HCT116 (cell line): ENCODE results near the gene HLA-DOA. TPM values are rescaled to one million over a fixed set of nuclear protein-coding genes. Genes with fewer than 3 reads are reported as not detected.

Experiments used
- ATAC-seq: fragments of 200-7000 bp; cut with Tn5 transposase; 2 replicates; pipeline ENCODE4 v1.9.1; 2020; ENCODE audit warnings: mild to moderate bottlenecking, moderate library complexity
- BruUV-seq: library from RNA; stranded (reverse); fragments of 400-500 nt; replicated peaks from 2 replicates; lab custom pipeline; 2021; lab: Mats Ljungman, UMichigan
- CTCF ChIA-PET: fragments of 300-600 bp; sonication (Branson Sonifier 250); formaldehyde crosslinking; loops from one replicate; lab custom pipeline; 2021; ENCODE audit warnings: antibody characterized with exemption; lab: Charles Lee
- POLR2A ChIA-PET: fragments of 300-600, 350-600 bp; sonication (Branson Sonifier 250); formaldehyde crosslinking; loops from one replicate; lab custom pipeline; 2021; ENCODE audit warnings: antibody characterized with exemption; lab: Charles Lee
- RAD21 ChIA-PET, 2 experiments: fragments of 300-600 bp; sonication (Branson Sonifier 250); formaldehyde crosslinking; loops; one replicate each; lab custom pipeline; 2023; ENCODE audit warnings: low total read pairs in 2 of 2; ENCODE audit not compliant: uncharacterized antibody in 2 of 2, unreplicated experiment in 2 of 2, low non-redundant PET in 1 of 2; lab: Charles Lee
- DNase-seq: peaks from one replicate; pipeline ENCODE4 v3.0.0-alpha.2; 2010; ENCODE audit warnings: low read depth, low spot score
- H2AFZ ChIP-seq: fragments of 200-600 bp; shearing (Covaris generic), sonication (generic); 2 replicates; pipeline ENCODE4 v1.6.1; 2017; ENCODE audit warnings: low read depth, mixed run types, mixed read lengths, antibody characterized with exemption, low read length; ENCODE audit not compliant: poor library complexity, severe bottlenecking
- H3K27ac ChIP-seq: 2 replicates; pipeline ENCODE4 v1.5.1; 2012; ENCODE audit warnings: low read depth, low read length
- H3K27me3 ChIP-seq: fragments of 200-600 bp; sonication (generic); 2 replicates; pipeline ENCODE4 v1.6.1; 2016; ENCODE audit warnings: mixed run types, low read length, mixed read lengths; ENCODE audit not compliant: insufficient read depth
- H3K36me3 ChIP-seq, 2 experiments: fragments of 200-500 bp in 1 of 2; fragments of 200-600 bp in 1 of 2; sonication (Bioruptor generic) in 1 of 2; sonication (generic) in 1 of 2; 2 replicates each; pipeline versions ENCODE4 v1.5.1 to v1.6.1; 2014 to 2016; ENCODE audit warnings: low read length in 2 of 2, inconsistent platforms in 1 of 2, mixed read lengths in 1 of 2, mixed run types in 1 of 2; ENCODE audit not compliant: insufficient read depth in 2 of 2, control insufficient read depth in 1 of 2
- H3K4me1 ChIP-seq, 2 experiments: fragments of 200-600 bp in 1 of 2; sonication (generic) in 1 of 2; 2 replicates each; pipeline versions ENCODE4 v1.5.1 to v1.6.1; 2012 to 2017; ENCODE audit warnings: low read length in 2 of 2, inconsistent platforms in 1 of 2, mild to moderate bottlenecking in 1 of 2, mixed read lengths in 1 of 2, mixed run types in 1 of 2, moderate library complexity in 1 of 2; ENCODE audit not compliant: insufficient read depth in 2 of 2, control insufficient read depth in 1 of 2
- H3K4me2 ChIP-seq: fragments of 200-600 bp; sonication (generic); 2 replicates; pipeline ENCODE4 v1.6.1; 2017; ENCODE audit warnings: mixed run types, low read length, mixed read lengths
- H3K4me3 ChIP-seq, 2 experiments: fragments of 200-600 bp in 1 of 2; sonication (generic) in 1 of 2; replicated peaks in 1 of 2; 2 replicates each; pipeline ENCODE4 v1.5.1; 2011 to 2016; ENCODE audit warnings: low read length in 2 of 2, control low read depth in 1 of 2, low read depth in 1 of 2, mild to moderate bottlenecking in 1 of 2, mixed read lengths in 1 of 2, mixed run types in 1 of 2
- H3K79me2 ChIP-seq: fragments of 200-600 bp; sonication (generic); 2 replicates; pipeline ENCODE4 v1.6.1; 2017; ENCODE audit warnings: mild to moderate bottlenecking, mixed run types, low read length, moderate library complexity, mixed read lengths; ENCODE audit not compliant: insufficient read depth
- H3K9ac ChIP-seq: fragments of 200-600 bp; sonication (generic); 2 replicates; pipeline ENCODE4 v1.6.1; 2016; ENCODE audit warnings: low read length, mixed read lengths
- H3K9me2 ChIP-seq: fragments of 200-600 bp; sonication (generic), shearing (Covaris generic); 2 replicates; pipeline ENCODE4 v1.6.1; 2017; ENCODE audit warnings: mixed run types, mild to moderate bottlenecking, moderate library complexity; ENCODE audit not compliant: insufficient read depth
- H3K9me3 ChIP-seq, 2 experiments: fragments of 200-500 bp in 1 of 2; fragments of 200-600 bp in 1 of 2; sonication (Bioruptor generic) in 1 of 2; sonication (generic) in 1 of 2; 2 replicates each; pipeline ENCODE4 v1.6.1; 2014 to 2017; ENCODE audit warnings: low read length in 2 of 2, mixed read lengths in 2 of 2, inconsistent platforms in 1 of 2, low read depth in 1 of 2, mild to moderate bottlenecking in 1 of 2, mixed run types in 1 of 2, moderate library complexity in 1 of 2; ENCODE audit not compliant: control insufficient read depth in 1 of 2, insufficient read depth in 1 of 2
- H4K20me1 ChIP-seq: fragments of 200-600 bp; sonication (generic), shearing (Covaris generic); 2 replicates; pipeline ENCODE4 v1.6.1; 2017; ENCODE audit warnings: mixed run types, mild to moderate bottlenecking, moderate library complexity; ENCODE audit not compliant: insufficient read depth
- CBX3 ChIP-seq: IDR thresholded peaks from 2 replicates; pipeline ENCODE4 v1.6.1; 2012; ENCODE audit warnings: low read depth
- CEBPB ChIP-seq: IDR thresholded peaks from 2 replicates; pipeline ENCODE4 v1.6.1; 2012; ENCODE audit warnings: low read depth
- CTCF ChIP-seq, 3 experiments: fragments of 200-600 bp in 1 of 3; sonication (generic) in 1 of 3; IDR thresholded peaks in 2 of 3; conservative IDR thresholded peaks in 1 of 3; 2 replicates each; pipeline ENCODE4 v1.5.1; 2012 to 2017; ENCODE audit warnings: low read depth in 2 of 3, low read length in 2 of 3, antibody characterized with exemption in 1 of 3, borderline replicate concordance in 1 of 3, control low read depth in 1 of 3, mild to moderate bottlenecking in 1 of 3, mixed read lengths in 1 of 3, mixed run types in 1 of 3, moderate library complexity in 1 of 3; ENCODE audit not compliant: insufficient read depth in 1 of 3
- ELF1 ChIP-seq: IDR thresholded peaks from 2 replicates; pipeline ENCODE4 v1.6.1; 2012; ENCODE audit warnings: low read depth, borderline replicate concordance
- EZH2 ChIP-seq: fragments of 200-600 bp; sonication (generic); IDR thresholded peaks from 2 replicates; pipeline ENCODE4 v1.6.1; 2017; ENCODE audit warnings: antibody characterized with exemption, mixed run types
- MAX ChIP-seq: IDR thresholded peaks from 2 replicates; pipeline ENCODE4 v1.6.1; 2012
- POLR2AphosphoS5 ChIP-seq: IDR thresholded peaks from 2 replicates; pipeline ENCODE4 v1.6.1; 2011; ENCODE audit warnings: mild to moderate bottlenecking, low read depth, low read length, moderate library complexity
- RAD21 ChIP-seq: IDR thresholded peaks from 2 replicates; pipeline ENCODE4 v1.6.1; 2012; ENCODE audit warnings: low read depth, mild to moderate bottlenecking
- intact Hi-C: fragments of 100-400 bp; cut with micrococcal nuclease; formaldehyde crosslinking; loops from 2 replicates; pipeline ENCODE4 v1.10.0; 2022
- total RNA-seq: library from RNA; stranded (reverse); gene quantifications from one replicate; pipeline ENCODE4 v1.2.1, GENCODE V29; 2021; ENCODE audit not compliant: unreplicated experiment

The HLA-DOA gene
- total RNA-seq, 1 experiment from 2014 or later: 0.39 TPM

- no peak for TF ChIP-seq EZH2
- intact Hi-C loops: no loop called here
- Histone ChIP-seq H4K20me1 (no peaks in the 10 kb centered on the region), H3K4me3 (no peak overlapping the region), H3K79me2 (no peaks in the 10 kb centered on the region), H3K9me3 (no peaks in the 10 kb centered on the region), H3K27me3 (no peaks in the 10 kb centered on the region), H2AFZ (no peak overlapping the region), H3K4me2 (no peak overlapping the region), H3K4me1 (no peaks in the 10 kb centered on the region), H3K36me3 (no peaks in the 10 kb centered on the region), H3K9me2 (no peaks in the 10 kb centered on the region), H3K27ac (no peak overlapping the region), H3K9ac (no peak overlapping the region)
- BruUV-seq: no TSS peak
- DNase-seq (no peak), ATAC-seq (no peak)
- ChIA-PET POLR2A (no interaction called here), CTCF (interaction anchor here (1.0 to 1.8 kb wide), 4 partner anchors 12 to 48 kb away, joined by 3 to 4 read pairs (median 4); partner anchors contain the start of gene HLA-DPB1), RAD21 (interaction anchor here in 1 of 2 experiments (1.3 kb wide), 1 partner anchor 50 kb away, joined by 4 read pairs; no protein-coding TSS in a partner anchor)
Observed at GRCh38 chr6:33050014-33050810, 40.8 kb upstream of the HLA-DOA start.

GRCh38 chr6:33049323-33050013 is 40.1 kb upstream of the HLA-DOA start:
- no peak overlapping the region for H2AFZ ChIP-seq
- POLR2A ChIA-PET: no interaction called here

More at GRCh38 chr6:33049323-33050013, 40.1 kb upstream of the HLA-DOA start:
- intact Hi-C loops: no loop called here
- CTCF ChIA-PET: interaction anchor here (1.0 to 1.8 kb wide), 4 partner anchors 12 to 48 kb away, joined by 3 to 4 read pairs (median 4); partner anchors contain the start of gene HLA-DPB1
- H3K9me2 ChIP-seq: no peaks in the 10 kb centered on the region
- no peak for DNase-seq
- H3K9me3 ChIP-seq: no peaks in the 10 kb centered on the region
- RAD21 ChIA-PET: interaction anchor here in 1 of 2 experiments (1.3 kb wide), 1 partner anchor 49 kb away, joined by 4 read pairs; no protein-coding TSS in a partner anchor
- H3K79me2 ChIP-seq: no peaks in the 10 kb centered on the region
- H3K4me1 ChIP-seq: no peaks in the 10 kb centered on the region
- no peak for TF ChIP-seq ELF1
- no peak for TF ChIP-seq CBX3
- no peak for TF ChIP-seq RAD21
- peak in 2 of 3 experiments; percentile 57 to 63; a peak in 4 of 6 replicates for TF ChIP-seq CTCF (IDR thresholded peaks at IDR 0.05 in 2 of 3, conservative IDR thresholded peaks at IDR 0.05 in 1 of 3; ENCODE audit: borderline replicate concordance in 1 of 3, insufficient read depth in 1 of 3, low read depth in 2 of 3, low read length in 2 of 3)
- no peak for TF ChIP-seq CEBPB
- TF ChIP-seq POLR2AphosphoS5: no peak
- no peak for TF ChIP-seq MAX
- TF ChIP-seq, all 23 proteins: peak for 1
- no peak overlapping the region for H3K27ac ChIP-seq
- no peaks in the 10 kb centered on the region for H3K27me3 ChIP-seq
- ATAC-seq: peak; percentile 73
- no peak overlapping the region for H3K4me3 ChIP-seq
- H3K4me2 ChIP-seq: no peak overlapping the region
- no peaks in the 10 kb centered on the region for H4K20me1 ChIP-seq
- H3K36me3 ChIP-seq: no peaks in the 10 kb centered on the region
- no TSS peak for BruUV-seq
- H3K9ac ChIP-seq: no peak overlapping the region
